ENCODE results near the gene CLRN1.

Gene CLRN1

GRCh38 chr3:150975086-150975991 lies 2.8 kb upstream of the CLRN1 start:
- TF ChIP-seq, protein P1, sequence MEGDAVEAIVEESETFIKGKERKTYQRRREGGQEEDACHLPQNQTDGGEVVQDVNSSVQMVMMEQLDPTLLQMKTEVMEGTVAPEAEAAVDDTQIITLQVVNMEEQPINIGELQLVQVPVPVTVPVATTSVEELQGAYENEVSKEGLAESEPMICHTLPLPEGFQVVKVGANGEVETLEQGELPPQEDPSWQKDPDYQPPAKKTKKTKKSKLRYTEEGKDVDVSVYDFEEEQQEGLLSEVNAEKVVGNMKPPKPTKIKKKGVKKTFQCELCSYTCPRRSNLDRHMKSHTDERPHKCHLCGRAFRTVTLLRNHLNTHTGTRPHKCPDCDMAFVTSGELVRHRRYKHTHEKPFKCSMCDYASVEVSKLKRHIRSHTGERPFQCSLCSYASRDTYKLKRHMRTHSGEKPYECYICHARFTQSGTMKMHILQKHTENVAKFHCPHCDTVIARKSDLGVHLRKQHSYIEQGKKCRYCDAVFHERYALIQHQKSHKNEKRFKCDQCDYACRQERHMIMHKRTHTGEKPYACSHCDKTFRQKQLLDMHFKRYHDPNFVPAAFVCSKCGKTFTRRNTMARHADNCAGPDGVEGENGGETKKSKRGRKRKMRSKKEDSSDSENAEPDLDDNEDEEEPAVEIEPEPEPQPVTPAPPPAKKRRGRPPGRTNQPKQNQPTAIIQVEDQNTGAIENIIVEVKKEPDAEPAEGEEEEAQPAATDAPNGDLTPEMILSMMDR (IDR thresholded peaks at IDR 0.05; ENCODE audit: low read depth, low read length) = no peak
- Histone ChIP-seq H3K9me3 (ENCODE audit: severe bottlenecking) (no peaks in the 10 kb centered on the region), H3K36me3 (no peaks in the 10 kb centered on the region), H3K27me3 (ENCODE audit: insufficient read depth, low read depth, severe bottlenecking) (peaks cover 94% of the 10 kb centered on the region), H3K4me3 (ENCODE audit: low read depth, low read length) (no peak overlapping the region), H3K27ac (no peak overlapping the region)
- DNase-seq = no peak

DNA sequence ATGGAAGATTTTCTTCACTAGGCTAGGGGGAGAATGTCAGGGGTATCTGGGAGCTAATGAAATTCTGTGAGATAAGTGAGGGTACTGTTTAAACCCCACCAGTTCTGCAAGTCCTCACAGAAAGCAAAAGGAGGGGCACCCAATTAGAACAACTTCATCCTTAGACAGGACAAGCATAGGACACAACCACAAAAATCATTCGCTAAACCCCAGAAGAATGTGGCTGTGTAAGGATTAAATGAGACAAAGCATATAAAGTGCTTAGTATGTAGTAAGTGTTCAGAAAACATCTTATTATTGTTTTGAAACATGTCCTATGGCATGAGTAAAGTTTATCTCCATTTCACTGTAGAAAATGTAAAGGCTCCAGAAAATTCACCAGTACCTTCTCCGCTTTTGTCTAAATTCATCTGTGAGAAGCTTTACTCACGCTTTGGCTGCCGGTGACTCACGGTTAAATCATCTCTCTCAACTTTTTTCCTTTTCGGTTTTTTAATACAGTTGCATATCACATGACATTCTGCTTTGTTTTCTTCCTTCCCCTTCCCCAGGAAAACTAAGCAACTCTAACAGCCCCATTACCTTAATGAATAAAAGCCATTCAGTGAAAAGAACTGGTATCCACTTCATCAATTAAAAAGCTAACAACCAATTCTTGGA lies 1.7 kb downstream of the CLRN1 start:
- DNase-seq = no peak
- H3K9me3 ChIP-seq (ENCODE audit: severe bottlenecking) = no peaks in the 10 kb centered on the region
- H3K27me3 ChIP-seq (ENCODE audit: insufficient read depth, low read depth, severe bottlenecking) = peaks cover 85% of the 10 kb centered on the region
- H3K36me3 ChIP-seq = no peaks in the 10 kb centered on the region
- TF ChIP-seq, protein P1 (IDR thresholded peaks at IDR 0.05; ENCODE audit: low read depth, low read length) = no peak
- no peak overlapping the region for H3K27ac ChIP-seq
- H3K4me3 ChIP-seq (ENCODE audit: low read depth, low read length) = no peak overlapping the region

DNA sequence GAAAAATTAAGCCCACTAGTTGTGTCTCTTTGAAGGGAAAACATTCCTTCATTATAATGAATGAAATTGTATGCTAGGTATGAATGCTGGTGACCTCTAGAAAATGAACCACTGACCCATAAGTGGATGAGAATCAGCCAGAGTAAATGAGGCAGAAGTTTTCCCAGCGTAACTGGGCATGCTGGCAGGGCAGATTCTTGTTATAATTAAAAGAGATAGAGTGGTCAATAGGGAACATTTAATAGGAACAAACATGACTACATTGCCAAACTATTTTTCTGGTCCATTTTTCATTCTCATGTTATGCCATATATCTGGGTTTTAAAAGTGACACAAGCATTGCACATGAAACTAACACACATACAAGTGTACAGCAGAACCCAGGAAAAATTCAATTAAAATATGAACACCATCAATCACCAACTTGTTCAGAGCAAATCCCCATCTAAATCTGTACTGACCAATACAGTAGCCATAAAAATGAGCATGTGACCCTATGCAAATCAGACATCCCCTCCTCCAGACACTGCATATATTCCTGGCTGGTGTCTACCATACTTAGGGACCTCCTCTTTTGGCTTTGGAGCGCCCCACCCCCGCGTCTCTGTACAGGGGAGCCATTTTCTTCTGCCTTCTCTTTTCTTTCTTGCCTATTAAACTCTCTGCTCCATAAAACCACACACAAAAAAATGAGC lies 4.0 kb downstream of the CLRN1 start:
- DNase-seq = no peak
- TF ChIP-seq, protein P1 (IDR thresholded peaks at IDR 0.05; ENCODE audit: low read depth, low read length) = no peak
- H3K4me3 ChIP-seq (ENCODE audit: low read depth, low read length) = no peak overlapping the region
- H3K9me3 ChIP-seq (ENCODE audit: severe bottlenecking) = no peaks in the 10 kb centered on the region
- H3K27me3 ChIP-seq (ENCODE audit: insufficient read depth, low read depth, severe bottlenecking) = peaks cover 81% of the 10 kb centered on the region
- H3K27ac ChIP-seq = no peak overlapping the region
- no peaks in the 10 kb centered on the region for H3K36me3 ChIP-seq

DNA sequence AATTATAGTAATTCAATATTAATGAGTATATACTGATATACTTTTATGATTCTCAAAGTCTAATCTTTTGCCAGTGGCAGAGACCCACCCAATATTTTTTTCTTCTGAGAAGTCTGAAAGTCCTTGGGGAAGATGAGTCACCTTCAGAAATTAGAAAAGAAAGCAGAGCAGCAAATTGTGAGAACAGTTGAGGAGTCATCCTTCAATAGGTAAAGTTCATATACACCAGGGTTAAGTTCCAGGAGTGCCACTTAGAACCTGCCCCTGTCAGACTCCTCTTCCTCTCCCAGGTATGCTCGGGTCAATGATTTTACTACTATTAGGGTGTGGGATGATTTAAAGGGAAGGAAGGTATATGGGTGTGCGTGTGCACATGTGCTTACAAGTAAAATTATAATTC lies 7.1 kb downstream of the CLRN1 start:
- Histone ChIP-seq H3K27me3 (ENCODE audit: insufficient read depth, low read depth, severe bottlenecking) (peaks cover 82% of the 10 kb centered on the region), H3K4me3 (ENCODE audit: low read depth, low read length) (no peak overlapping the region), H3K36me3 (no peaks in the 10 kb centered on the region), H3K27ac (no peak overlapping the region), H3K9me3 (ENCODE audit: severe bottlenecking) (no peaks in the 10 kb centered on the region)
- DNase-seq = no peak
- TF ChIP-seq, protein P1 (IDR thresholded peaks at IDR 0.05; ENCODE audit: low read depth, low read length) = no peak

GRCh38 chr3:150961949-150962348 lies 10.6 kb downstream of the CLRN1 start:
- H3K36me3 ChIP-seq = no peaks in the 10 kb centered on the region
- TF ChIP-seq, protein P1 (IDR thresholded peaks at IDR 0.05; ENCODE audit: low read depth, low read length) = no peak

More at GRCh38 chr3:150961949-150962348, 10.6 kb downstream of the CLRN1 start:
- H3K4me3 ChIP-seq (ENCODE audit: low read depth, low read length) = no peak overlapping the region
- H3K27ac ChIP-seq = no peak overlapping the region
- no peaks in the 10 kb centered on the region for H3K9me3 ChIP-seq (ENCODE audit: severe bottlenecking)
- peaks cover 84% of the 10 kb centered on the region for H3K27me3 ChIP-seq (ENCODE audit: insufficient read depth, low read depth, severe bottlenecking)
- DNase-seq = no peak
